Heart right ventricle (tissue), 16 donors: Measurements from ENCODE around the gene ARID4A. TPM values are rescaled to one million over a fixed set of nuclear protein-coding genes. Genes with fewer than 3 reads are reported as not detected.
"Not testable (repeated sequence)": the region's sequence is repeated elsewhere in the genome, so short reads cannot be mapped to it uniquely, and the experiment has no call there.

Experiments
- ATAC-seq, 8 donors: fragments of 200-7000 bp; cut with Tn5 transposase; one replicate each; pipeline ENCODE4 v1.9.1; 2020; ENCODE audit warnings: mild to moderate bottlenecking in 8 of 8, moderate library complexity in 8 of 8, moderate number of reproducible peaks in 1 of 8
- DNase-seq, 2 donors: peaks; one replicate each; pipeline ENCODE4 v3.0.0-alpha.2; 2020
- H3K27ac ChIP-seq, 10 donors: fragments of 200-600 bp; sonication (generic) in 2 of 10; one replicate each; pipeline versions ENCODE4 v1.5.0 to v1.8.0; 2020 to 2022; ENCODE audit warnings: mild to moderate bottlenecking in 3 of 10
- H3K27me3 ChIP-seq, 7 donors: fragments of 200-600 bp; one replicate each; pipeline ENCODE4 v1.8.0; 2021 to 2022; ENCODE audit warnings: mild to moderate bottlenecking in 2 of 7
- H3K36me3 ChIP-seq, 9 donors: fragments of 200-600 bp; sonication (generic) in 1 of 9; one replicate each; pipeline versions ENCODE4 v1.5.0 to v1.8.0; 2020 to 2022; ENCODE audit warnings: mild to moderate bottlenecking in 2 of 9
- H3K4me1 ChIP-seq, 9 donors: fragments of 200-600 bp; sonication (generic) in 1 of 9; one replicate each; pipeline versions ENCODE4 v1.5.0 to v1.8.0; 2020 to 2022; ENCODE audit warnings: mild to moderate bottlenecking in 4 of 9
- H3K4me3 ChIP-seq, 10 donors: fragments of 200-600 bp; sonication (generic) in 2 of 10; one replicate each; pipeline versions ENCODE4 v1.5.0 to v1.8.0; 2020 to 2022; ENCODE audit warnings: mild to moderate bottlenecking in 7 of 10, moderate library complexity in 2 of 10
- H3K9me3 ChIP-seq, 11 donors: fragments of 200-600 bp in 10 of 11; sonication (generic) in 2 of 11; one replicate each; pipeline versions ENCODE4 v1.5.0 to v1.8.0; 2013 to 2022; ENCODE audit warnings: mild to moderate bottlenecking in 2 of 11, control low read depth in 1 of 11, moderate library complexity in 1 of 11
- WGBS, 2 donors: extraction: QIAGEN DNeasy Blood & Tissue Kit; methylation state at CpG; one replicate each; pipeline ENCODE4 v1.1.7; 2013; ENCODE audit warnings: inconsistent platforms in 1 of 2; 5-methylcytosine and 5-hydroxymethylcytosine counted together
- intact Hi-C, 10 donors: fragments of 100-400 bp; cut with DNase I; formaldehyde crosslinking; loops; one replicate each; pipeline versions ENCODE4 v1.11.1 to v1.14.2; 2022
- long read RNA-seq, 3 donors: library from polyadenylated mRNA; unstranded; transcript quantifications; one replicate each; pipeline ENCODE4 v2.0.0, GENCODE V29; 2020 to 2021
- polyA plus RNA-seq, 2 donors: library from polyadenylated mRNA; stranded (reverse); fragments of 200-250 nt; gene quantifications; one replicate each; pipeline ENCODE4 v1.2.3, GENCODE V29; 2013
- total RNA-seq, 10 donors: library from RNA; stranded (reverse); fragmentation: NEBNext Ultra II Directional in 3 of 10; extraction: Animal tissue kit (Norgen Biotek cat#: 25700) in 3 of 10; gene quantifications; one replicate each; pipeline versions ENCODE4 v1.2.1 to v1.2.4, GENCODE V29; 2021 to 2023
- TF ChIP-seq, protein P1 (sequence below), 9 donors: fragments of 200-600 bp; sonication (generic) in 2 of 9; IDR thresholded peaks; one replicate each; pipeline versions ENCODE4 v1.5.0 to v1.8.0; 2021 to 2022; ENCODE audit warnings: antibody characterized with exemption in 9 of 9, mild to moderate bottlenecking in 5 of 9, moderate library complexity in 1 of 9
- donor health status: Arrhythmogenic right ventricular cardiomyopathy.
- donor health status: ischemic (EF 13 %, LVEDD 7.1; RV severe dilation, severe dysfunction).
- donor health status: healthy with polysubstance abuse.
- donor health status: DM: no; HTN: yes; CAD: no.
- donor health status: DM: no; HTN: no; CAD: no.
- donor health status: ischemic (EF 25% LVEDD 6.9; RV normal size, moderate dysfunction).
- donor health status: ischemic (EF 25% LVEDD 5.7; RV mildly dilated, moderate dysfunction).
- donor health status: healthy.
- donor health status: DM: yes; HTN: yes; CAD: no.
- donor health status: Ischemic cardiomyopathy.
- donor health status: ischemic (EF 35%, LVEDD 5.7; RV mildly dilated, moderate dysfunction).
- donor health status: nonischemic (EF 11% LVEDD 7.7; RV severe dilation, severe dysfunction).
- donor health status: DM: yes; HTN: yes; CAD: no.
- donor health status: PGD.
- donor health status: ischemic (EF 29% LVEDD 5.4; RV normal size, mild dysfunction).
- donor health status: nonischemic (EF 23%, LVEDD 6.1; RV moderate dilation, normal function).

ARID4A gene
- 10 to 100 TPM; 14.0 to 19.1 (median 17.3) TPM for total RNA-seq
- 10 to 100 TPM in 1 of 2 donors, 1 to 10 TPM in 1; 2.7 to 18.7 TPM for polyA plus RNA-seq
- long read RNA-seq, donor 1, partial matches to known transcripts: 13 of 16 reads
- long read RNA-seq, donor 1, other reads (novel, unspliced or antisense): 3 of 16 reads
- long read RNA-seq, donor 2, partial matches to known transcripts: 14 of 20 reads
- long read RNA-seq, donor 2, other reads (novel, unspliced or antisense): 6 of 20 reads
- long read RNA-seq, donor 3, partial matches to known transcripts: 16 of 19 reads
- long read RNA-seq, donor 3, other reads (novel, unspliced or antisense): 3 of 19 reads

GRCh38 chr14:58298477-58299400 lies at the start of gene ARID4A:
Gene ARID4A (plus strand): TSS chr14:58298555. CDS start chr14:58299855, 1,300 bp downstream.
- intact Hi-C loops: loop anchor here in 9 of 10 donors (1.0 to 10.0 kb wide), 6 partner anchors 34 to 98 kb away; partner anchors contain the start of genes PSMA3 (in 6 of the 9) and ACTR10 (in 1 of the 9)
- Histone ChIP-seq H3K4me1 (peaks cover 4 to 66% (median 48%) of the 10 kb centered on the region in 9 donors), H3K27me3 (no peaks in the 10 kb centered on the region), H3K9me3 (no peaks in the 10 kb centered on the region), H3K4me3 (peak within 1 kb of the TSS; percentile 85 to 99 (median 94)), H3K27ac (peak within 1 kb of the TSS; percentile 84 to 98 (median 96)), H3K36me3 (peaks cover 0 to 50% (median 15%) of the 10 kb centered on the region in 9 donors)
- TF ChIP-seq, protein P1, sequence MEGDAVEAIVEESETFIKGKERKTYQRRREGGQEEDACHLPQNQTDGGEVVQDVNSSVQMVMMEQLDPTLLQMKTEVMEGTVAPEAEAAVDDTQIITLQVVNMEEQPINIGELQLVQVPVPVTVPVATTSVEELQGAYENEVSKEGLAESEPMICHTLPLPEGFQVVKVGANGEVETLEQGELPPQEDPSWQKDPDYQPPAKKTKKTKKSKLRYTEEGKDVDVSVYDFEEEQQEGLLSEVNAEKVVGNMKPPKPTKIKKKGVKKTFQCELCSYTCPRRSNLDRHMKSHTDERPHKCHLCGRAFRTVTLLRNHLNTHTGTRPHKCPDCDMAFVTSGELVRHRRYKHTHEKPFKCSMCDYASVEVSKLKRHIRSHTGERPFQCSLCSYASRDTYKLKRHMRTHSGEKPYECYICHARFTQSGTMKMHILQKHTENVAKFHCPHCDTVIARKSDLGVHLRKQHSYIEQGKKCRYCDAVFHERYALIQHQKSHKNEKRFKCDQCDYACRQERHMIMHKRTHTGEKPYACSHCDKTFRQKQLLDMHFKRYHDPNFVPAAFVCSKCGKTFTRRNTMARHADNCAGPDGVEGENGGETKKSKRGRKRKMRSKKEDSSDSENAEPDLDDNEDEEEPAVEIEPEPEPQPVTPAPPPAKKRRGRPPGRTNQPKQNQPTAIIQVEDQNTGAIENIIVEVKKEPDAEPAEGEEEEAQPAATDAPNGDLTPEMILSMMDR (IDR thresholded peaks at IDR 0.05): no peak
- DNase-seq (peak; percentile 33 to 76), ATAC-seq (peak; percentile 29 to 66 (median 36))
- WGBS, 2 donors: 0% methylated on average over 58 to 79 of the region's 79 CpGs

GRCh38 chr14:58249611-58250010 lies 48.7 kb upstream of the ARID4A start:
- Histone ChIP-seq H3K27ac (no peak overlapping the region), H3K27me3 (no peaks in the 10 kb centered on the region), H3K9me3 (no peaks in the 10 kb centered on the region), H3K4me3 (no peak overlapping the region), H3K36me3 (peaks cover 0 to 76% (median 32%) of the 10 kb centered on the region in 9 donors), H3K4me1 (peaks cover 7 to 45% (median 28%) of the 10 kb centered on the region in 9 donors)
- intact Hi-C loops: loop anchor here in 7 of 10 donors (5.0 to 10.0 kb wide), 2 partner anchors 45 to 48 kb away; partner anchors contain the start of gene ARID4A (in 7 of the 7)
- DNase-seq (no peak), ATAC-seq (no peak)
- 93 to 94% methylated on average over 8 of the region's 8 CpGs for WGBS, 2 donors
- TF ChIP-seq, protein P1 (IDR thresholded peaks at IDR 0.05): no peak

DNA sequence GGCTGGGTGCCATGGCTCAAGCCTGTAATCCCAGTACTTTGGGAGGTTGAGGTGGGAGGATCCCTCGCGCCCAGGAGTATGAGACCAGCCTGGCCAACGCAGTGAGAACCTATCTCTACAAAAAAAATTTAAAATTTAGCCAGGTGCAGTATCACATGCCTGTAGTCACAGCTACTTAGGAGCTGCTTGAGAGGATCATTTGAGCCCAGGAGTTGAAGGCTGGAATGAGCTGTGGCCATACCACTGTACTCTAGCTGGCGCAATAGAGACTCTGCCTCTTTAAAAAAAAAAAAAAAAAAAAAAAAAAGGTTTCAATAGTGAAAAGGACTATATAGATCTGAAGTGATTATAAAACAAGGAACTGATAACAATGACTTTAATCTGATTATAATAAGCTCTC lies 40.2 kb upstream of the ARID4A start:
- TF ChIP-seq, protein P1 (IDR thresholded peaks at IDR 0.05): no peak
- H3K27ac ChIP-seq: no peak overlapping the region
- DNase-seq: no peak
- no peak overlapping the region for H3K4me3 ChIP-seq
- peaks cover 0 to 7% (median 0%) of the 10 kb centered on the region in 9 donors for H3K4me1 ChIP-seq
- H3K27me3 ChIP-seq: no peaks in the 10 kb centered on the region
- 97 to 98% methylated on average over 4 of the region's 4 CpGs for WGBS, 2 donors
- intact Hi-C loops: no loop called here
- ATAC-seq: peak in 1 of 8 donors; percentile 30
- H3K9me3 ChIP-seq: no peaks in the 10 kb centered on the region
- peaks cover 0 to 100% (median 76%) of the 10 kb centered on the region in 9 donors for H3K36me3 ChIP-seq

DNA sequence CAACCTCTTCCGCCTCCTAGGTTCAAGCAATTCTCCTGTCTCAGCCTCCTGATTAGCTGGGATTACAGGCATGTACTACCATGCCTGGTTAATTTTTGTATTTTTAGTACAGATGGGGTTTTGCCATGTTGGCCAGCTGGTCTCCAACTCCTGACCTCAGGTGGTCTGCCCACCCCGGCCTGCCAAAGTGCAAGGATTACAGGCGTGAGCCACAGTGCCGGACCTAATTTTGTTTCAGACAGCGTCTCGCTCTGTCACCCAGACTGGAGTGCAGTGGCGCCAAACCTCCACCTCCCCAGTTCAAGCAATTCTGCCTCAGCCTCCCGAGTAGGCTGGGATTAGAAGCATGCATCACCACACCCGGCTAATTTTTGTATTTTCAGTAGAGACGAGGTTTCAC lies 36.4 kb upstream of the ARID4A start:
- H3K36me3 ChIP-seq: peaks cover 0 to 100% (median 82%) of the 10 kb centered on the region in 9 donors
- H3K27me3 ChIP-seq, intact Hi-C loops, H3K9me3 ChIP-seq, H3K4me3 ChIP-seq, DNase-seq, H3K4me1 ChIP-seq, H3K27ac ChIP-seq: not testable (repeated sequence)
- peak in 2 of 8 donors; percentile 12 to 18 for ATAC-seq
- WGBS, 2 donors: 94 to 96% methylated on average over 10 of the region's 10 CpGs
